Activated B cell treated with CpG ODN at 0.5 μM for 24 hours (primary cell): ENCODE data around the gene APBB2. TPM values are rescaled to one million over a fixed set of nuclear protein-coding genes. Genes with fewer than 3 reads are reported as not detected.
"Not testable (repeated sequence)": the region's sequence is repeated elsewhere in the genome, so short reads cannot be mapped to it uniquely, and the experiment has no call there.

Source experiments
- ATAC-seq: fragments of 200-7000 bp; cut with Tn5 transposase; one replicate; pipeline ENCODE4 v1.10.0; 2021; ENCODE audit warnings: low read depth, mild to moderate bottlenecking, moderate library complexity
- CTCF ChIA-PET: fragments of 350-600 bp; sonication (Branson Sonifier 250); formaldehyde crosslinking; loops from one replicate; lab custom pipeline; 2021; ENCODE audit warnings: antibody characterized with exemption; lab: Charles Lee
- POLR2A ChIA-PET: fragments of 350-600 bp; sonication (Branson Sonifier 250); formaldehyde crosslinking; loops from one replicate; lab custom pipeline; 2021; ENCODE audit warnings: antibody characterized with exemption; lab: Charles Lee
- DNase-seq: peaks from one replicate; pipeline ENCODE4 v3.0.0; 2022
- H3K27ac Mint-ChIP-seq: one replicate; pipeline ENCODE4 v1.8.0; 2020; ENCODE audit warnings: mixed read lengths
- H3K27me3 Mint-ChIP-seq: one replicate; pipeline ENCODE4 v1.8.0; 2021; ENCODE audit warnings: mixed read lengths
- H3K36me3 Mint-ChIP-seq: one replicate; pipeline ENCODE4 v1.8.0; 2021; ENCODE audit warnings: low read depth, mixed read lengths
- H3K4me1 Mint-ChIP-seq: one replicate; pipeline ENCODE4 v1.8.0; 2021; ENCODE audit warnings: mixed read lengths
- H3K4me3 Mint-ChIP-seq: one replicate; pipeline ENCODE4 v1.8.0; 2020; ENCODE audit warnings: mild to moderate bottlenecking, mixed read lengths
- H3K9me3 Mint-ChIP-seq: one replicate; pipeline ENCODE4 v1.8.0; 2020; ENCODE audit warnings: mixed read lengths
- intact Hi-C: fragments of 100-400 bp; cut with micrococcal nuclease; formaldehyde crosslinking; loops from one replicate; pipeline ENCODE4 v1.15.1; 2024
- total RNA-seq: library from RNA; stranded (reverse); gene quantifications from 2 replicates; pipeline ENCODE4 v1.2.3, GENCODE V29; 2022
- TF ChIP-seq, protein P1 (sequence below): fragments of 200-600 bp; IDR thresholded peaks from one replicate; pipeline ENCODE4 v1.8.0; 2022; ENCODE audit warnings: antibody characterized with exemption, mild to moderate bottlenecking

Gene APBB2
- total RNA-seq, 1 donor from 2014 or later: 3.7 TPM

GRCh38 chr4:41000356-41000755 is 214.0 kb downstream of the APBB2 start:
- Mint-ChIP-seq H3K27ac (no peak overlapping the region), H3K27me3 (no peaks in the 10 kb centered on the region), H3K9me3 (no peaks in the 10 kb centered on the region), H3K36me3 (no peaks in the 10 kb centered on the region), H3K4me3 (no peak overlapping the region), H3K4me1 (no peaks in the 10 kb centered on the region)
- no peak for ATAC-seq
- CTCF ChIA-PET: no interaction called here
- no peak for DNase-seq
- TF ChIP-seq, protein P1, sequence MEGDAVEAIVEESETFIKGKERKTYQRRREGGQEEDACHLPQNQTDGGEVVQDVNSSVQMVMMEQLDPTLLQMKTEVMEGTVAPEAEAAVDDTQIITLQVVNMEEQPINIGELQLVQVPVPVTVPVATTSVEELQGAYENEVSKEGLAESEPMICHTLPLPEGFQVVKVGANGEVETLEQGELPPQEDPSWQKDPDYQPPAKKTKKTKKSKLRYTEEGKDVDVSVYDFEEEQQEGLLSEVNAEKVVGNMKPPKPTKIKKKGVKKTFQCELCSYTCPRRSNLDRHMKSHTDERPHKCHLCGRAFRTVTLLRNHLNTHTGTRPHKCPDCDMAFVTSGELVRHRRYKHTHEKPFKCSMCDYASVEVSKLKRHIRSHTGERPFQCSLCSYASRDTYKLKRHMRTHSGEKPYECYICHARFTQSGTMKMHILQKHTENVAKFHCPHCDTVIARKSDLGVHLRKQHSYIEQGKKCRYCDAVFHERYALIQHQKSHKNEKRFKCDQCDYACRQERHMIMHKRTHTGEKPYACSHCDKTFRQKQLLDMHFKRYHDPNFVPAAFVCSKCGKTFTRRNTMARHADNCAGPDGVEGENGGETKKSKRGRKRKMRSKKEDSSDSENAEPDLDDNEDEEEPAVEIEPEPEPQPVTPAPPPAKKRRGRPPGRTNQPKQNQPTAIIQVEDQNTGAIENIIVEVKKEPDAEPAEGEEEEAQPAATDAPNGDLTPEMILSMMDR: no peak
- intact Hi-C loops: no loop called here
- POLR2A ChIA-PET: no interaction called here

- ATAC-seq: no peak
- no peaks in the 10 kb centered on the region for H3K27me3 Mint-ChIP-seq
- intact Hi-C loops: no loop called here
- POLR2A ChIA-PET: no interaction called here
- TF ChIP-seq, protein P1: no peak
- no peaks in the 10 kb centered on the region for H3K9me3 Mint-ChIP-seq
- no peak overlapping the region for H3K27ac Mint-ChIP-seq
- H3K36me3 Mint-ChIP-seq: no peaks in the 10 kb centered on the region
- DNase-seq: no peak
- H3K4me3 Mint-ChIP-seq: no peak overlapping the region
- no peaks in the 10 kb centered on the region for H3K4me1 Mint-ChIP-seq
- CTCF ChIA-PET: no interaction called here
Observed at GRCh38 chr4:40998675-40999358, 215.5 kb downstream of the APBB2 start.

- no peak overlapping the region for H3K4me3 Mint-ChIP-seq
- TF ChIP-seq, protein P1: no peak
- no peak overlapping the region for H3K27ac Mint-ChIP-seq
- ChIA-PET CTCF (no interaction called here), POLR2A (no interaction called here)
- no peaks in the 10 kb centered on the region for H3K9me3 Mint-ChIP-seq
- H3K36me3 Mint-ChIP-seq: no peaks in the 10 kb centered on the region
- H3K4me1 Mint-ChIP-seq: peaks cover 16% of the 10 kb centered on the region
- DNase-seq: no peak
- intact Hi-C loops: no loop called here
- ATAC-seq: no peak
- no peaks in the 10 kb centered on the region for H3K27me3 Mint-ChIP-seq
Observed at GRCh38 chr4:40995850-40996249, 218.5 kb downstream of the APBB2 start.

DNA sequence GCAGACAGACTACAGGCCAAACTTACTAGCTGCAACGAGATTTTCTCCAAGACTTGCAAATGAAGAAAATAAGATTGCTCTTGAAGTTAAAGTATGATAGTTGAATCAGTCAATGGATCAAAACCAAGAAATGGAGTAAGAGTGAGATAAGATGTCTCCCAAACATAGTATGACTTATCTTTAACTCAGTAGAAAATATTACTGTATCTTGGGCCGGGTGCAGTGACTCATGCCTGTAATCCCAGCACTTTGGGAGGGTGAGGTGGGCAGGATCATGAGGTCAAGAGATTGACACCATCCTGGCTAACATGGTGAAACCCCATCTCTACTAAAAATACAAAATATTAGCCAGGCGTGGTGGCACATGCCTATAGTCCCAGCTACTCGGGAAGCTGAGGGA is 220.0 kb downstream of the APBB2 start:
- H3K4me1 Mint-ChIP-seq: peaks cover 18% of the 10 kb centered on the region
- H3K36me3 Mint-ChIP-seq, H3K9me3 Mint-ChIP-seq, H3K27ac Mint-ChIP-seq, intact Hi-C loops, CTCF ChIA-PET, DNase-seq, H3K27me3 Mint-ChIP-seq, POLR2A ChIA-PET, ATAC-seq, H3K4me3 Mint-ChIP-seq: not testable (repeated sequence)

DNA sequence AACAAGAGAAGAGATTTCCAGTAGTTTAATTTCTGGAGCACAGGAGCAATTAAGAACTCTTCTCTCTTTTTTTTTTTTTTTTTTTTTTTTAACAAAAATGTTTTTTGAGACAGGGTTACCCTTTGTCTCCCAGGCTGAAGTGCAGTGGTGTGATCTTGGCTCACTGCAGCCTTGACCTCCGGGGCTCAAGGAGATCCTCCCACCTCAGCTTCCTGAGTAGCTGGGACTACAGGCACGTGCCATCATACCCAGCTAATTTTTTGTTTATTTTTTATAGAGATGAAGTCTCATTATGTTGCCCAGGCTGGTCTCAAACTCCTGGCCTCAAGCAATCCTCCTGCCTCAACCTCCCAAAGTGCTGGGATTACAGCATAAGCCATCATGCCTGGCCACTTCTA is 221.0 kb downstream of the APBB2 start:
- DNase-seq, CTCF ChIA-PET, H3K27ac Mint-ChIP-seq, ATAC-seq, H3K9me3 Mint-ChIP-seq, intact Hi-C loops, H3K4me3 Mint-ChIP-seq, H3K27me3 Mint-ChIP-seq, H3K36me3 Mint-ChIP-seq, POLR2A ChIA-PET: not testable (repeated sequence)
- H3K4me1 Mint-ChIP-seq: peaks cover 18% of the 10 kb centered on the region

- no peak overlapping the region for H3K4me3 Mint-ChIP-seq
Observed at GRCh38 chr4:40992472-40993295, 221.7 kb downstream of the APBB2 start.

More at GRCh38 chr4:40992472-40993295, 221.7 kb downstream of the APBB2 start:
- intact Hi-C loops: no loop called here
- ChIA-PET CTCF (interaction anchor here (0.8 kb wide), 1 partner anchor 149 kb away, joined by 3 read pairs; no protein-coding TSS in a partner anchor), POLR2A (no interaction called here)
- Mint-ChIP-seq H3K27me3 (no peaks in the 10 kb centered on the region), H3K27ac (no peak overlapping the region), H3K36me3 (no peaks in the 10 kb centered on the region), H3K4me1 (peaks cover 18% of the 10 kb centered on the region), H3K9me3 (no peaks in the 10 kb centered on the region)
- DNase-seq (no peak), ATAC-seq (peak; percentile 52)
- TF ChIP-seq, protein P1: no peak
